OCI-LY1 (cell line): ENCODE data around the gene CNTN1.

Source experiments
- H2AFZ ChIP-seq: fragments of 200-600 bp; sonication (generic), shearing (Covaris generic); 2 replicates; pipeline ENCODE4 v1.6.0; 2014; ENCODE audit warnings: antibody characterized with exemption, mild to moderate bottlenecking, low read length
- H3F3A ChIP-seq: fragments of 200-600 bp; sonication (generic), shearing (Covaris generic); 2 replicates; pipeline ENCODE4 v1.6.0; 2014; ENCODE audit warnings: mild to moderate bottlenecking, antibody characterized with exemption, low read length, moderate library complexity; ENCODE audit not compliant: insufficient read depth
- H3K27ac ChIP-seq: fragments of 200-600 bp; sonication (generic); 2 replicates; pipeline ENCODE4 v1.5.1; 2014; ENCODE audit warnings: low read length, mixed run types, mild to moderate bottlenecking, low read depth; ENCODE audit not compliant: poor library complexity, severe bottlenecking
- H3K27me3 ChIP-seq: fragments of 200-600 bp; sonication (generic); 2 replicates; pipeline ENCODE4 v1.6.0; 2014; ENCODE audit warnings: antibody characterized with exemption, mild to moderate bottlenecking, low read length, moderate library complexity; ENCODE audit not compliant: insufficient read depth
- H3K36me3 ChIP-seq: fragments of 200-600 bp; sonication (generic); 2 replicates; pipeline ENCODE4 v1.6.1; 2014; ENCODE audit warnings: mild to moderate bottlenecking, antibody characterized with exemption, low read length, moderate library complexity, mixed read lengths; ENCODE audit not compliant: insufficient read depth
- H3K4me1 ChIP-seq: fragments of 200-600 bp; sonication (generic); 2 replicates; pipeline ENCODE4 v1.5.1; 2014; ENCODE audit warnings: mild to moderate bottlenecking, low read length, moderate library complexity; ENCODE audit not compliant: insufficient read depth, severe bottlenecking
- H3K4me2 ChIP-seq: fragments of 200-600 bp; sonication (generic), shearing (Covaris generic); 2 replicates; pipeline ENCODE4 v1.6.1; 2014; ENCODE audit warnings: low read length
- H3K4me3 ChIP-seq: fragments of 200-600 bp; sonication (generic); 2 replicates; pipeline ENCODE4 v1.5.1; 2014; ENCODE audit warnings: low read length, low read depth, mild to moderate bottlenecking, mixed read lengths; ENCODE audit not compliant: poor library complexity, severe bottlenecking
- H3K79me2 ChIP-seq: fragments of 200-600 bp; shearing (Covaris generic); 2 replicates; pipeline ENCODE4 v1.6.1; 2016; ENCODE audit warnings: mixed run types, low read length, mixed read lengths; ENCODE audit not compliant: insufficient read depth
- H3K9ac ChIP-seq: fragments of 200-600 bp; sonication (generic), shearing (Covaris generic); 2 replicates; pipeline ENCODE4 v1.6.1; 2014; ENCODE audit warnings: mild to moderate bottlenecking, low read length, mixed read lengths
- H3K9me2 ChIP-seq: fragments of 200-600 bp; sonication (generic), shearing (Covaris generic); 2 replicates; pipeline ENCODE4 v1.6.1; 2014; ENCODE audit warnings: low read depth, mild to moderate bottlenecking, low read length, mixed read lengths
- H3K9me3 ChIP-seq: fragments of 200-600 bp; shearing (Covaris generic); 2 replicates; pipeline ENCODE4 v1.6.1; 2014; ENCODE audit warnings: low read length, mixed read lengths
- H4K20me1 ChIP-seq: fragments of 200-600 bp; sonication (generic), shearing (Covaris generic); 2 replicates; pipeline ENCODE4 v1.6.0; 2016; ENCODE audit warnings: mild to moderate bottlenecking, low read length; ENCODE audit not compliant: insufficient read depth
- CTCF ChIP-seq: fragments of 200-600 bp; sonication (generic), shearing (Covaris generic); IDR thresholded peaks from 2 replicates; pipeline ENCODE4 v1.5.1; 2017; ENCODE audit warnings: mild to moderate bottlenecking, antibody characterized with exemption, low read length, moderate library complexity, mixed read lengths
- EZH2 ChIP-seq: fragments of 200-600 bp; sonication (generic), shearing (Covaris generic); IDR thresholded peaks from 2 replicates; pipeline ENCODE4 v1.8.0; 2017; ENCODE audit warnings: borderline replicate concordance, mixed run types, mild to moderate bottlenecking, antibody characterized with exemption, low read length, moderate library complexity, mixed read lengths

Gene CNTN1

GRCh38 chr12:41014643-41015020, 322.4 kb downstream of the CNTN1 start:
- Histone ChIP-seq H3K27ac (no peak overlapping the region), H3K27me3 (no peaks in the 10 kb centered on the region), H4K20me1 (no peaks in the 10 kb centered on the region), H3K9me2 (no peaks in the 10 kb centered on the region), H3F3A (no peaks in the 10 kb centered on the region), H2AFZ (no peak overlapping the region), H3K4me3 (no peak overlapping the region), H3K4me1 (no peaks in the 10 kb centered on the region), H3K9me3 (no peaks in the 10 kb centered on the region), H3K4me2 (no peak overlapping the region), H3K36me3 (no peaks in the 10 kb centered on the region), H3K79me2 (no peaks in the 10 kb centered on the region), H3K9ac (no peak overlapping the region)
- TF ChIP-seq CTCF (no peak), EZH2 (no peak)

DNA sequence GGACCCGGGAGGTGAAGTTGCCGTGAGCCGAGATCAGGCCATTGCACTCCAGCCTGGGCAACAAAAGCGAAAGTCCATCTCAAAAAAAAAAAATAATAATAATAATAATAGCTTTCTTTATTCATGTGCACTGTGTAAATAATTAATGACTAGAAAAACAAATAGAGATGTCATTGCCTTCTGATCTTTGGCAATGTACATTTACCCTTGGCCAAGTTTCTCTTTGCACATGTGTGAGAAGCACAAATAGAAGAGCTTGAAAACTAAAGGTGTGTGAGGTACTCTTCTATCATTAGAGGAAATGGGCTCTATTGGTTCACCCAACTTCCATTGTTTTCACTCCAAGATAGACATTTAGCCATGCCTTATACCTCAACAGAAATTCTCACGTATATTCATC, 325.8 kb downstream of the CNTN1 start:
- Histone ChIP-seq H4K20me1 (no peaks in the 10 kb centered on the region), H3K4me3 (no peak overlapping the region), H3K36me3 (no peaks in the 10 kb centered on the region), H3K27ac (no peak overlapping the region), H3K9me2 (no peaks in the 10 kb centered on the region), H3K79me2 (no peaks in the 10 kb centered on the region), H3K4me2 (no peak overlapping the region), H3K4me1 (no peaks in the 10 kb centered on the region), H3K9ac (no peak overlapping the region), H3K9me3 (no peaks in the 10 kb centered on the region), H3K27me3 (no peaks in the 10 kb centered on the region), H2AFZ (no peak overlapping the region), H3F3A (no peaks in the 10 kb centered on the region)
- TF ChIP-seq CTCF: no peak
- TF ChIP-seq EZH2: no peak

DNA sequence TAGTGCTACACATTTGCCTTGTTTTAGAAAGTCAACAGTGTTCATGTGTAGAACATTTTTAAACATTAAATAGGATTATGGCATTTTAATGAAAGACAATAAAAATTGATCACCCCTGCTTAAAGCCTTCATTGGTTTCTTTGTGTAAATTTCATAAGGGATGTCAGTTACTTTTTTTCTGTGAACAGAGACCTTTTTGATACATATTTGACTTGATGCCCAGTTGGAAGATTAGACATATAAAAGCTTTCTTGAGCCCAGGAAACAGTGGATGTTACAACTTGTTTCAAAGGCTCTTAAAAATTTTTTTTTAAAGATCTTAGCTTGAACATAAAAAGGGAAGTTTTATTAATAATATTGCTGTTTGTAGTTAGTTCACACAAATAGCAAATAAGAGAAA, 327.2 kb downstream of the CNTN1 start:
- Histone ChIP-seq H2AFZ (no peak overlapping the region), H3K79me2 (no peaks in the 10 kb centered on the region), H3K27me3 (no peaks in the 10 kb centered on the region), H3K9me2 (no peaks in the 10 kb centered on the region), H3K9ac (no peak overlapping the region), H3K36me3 (no peaks in the 10 kb centered on the region), H3F3A (no peaks in the 10 kb centered on the region), H3K9me3 (no peaks in the 10 kb centered on the region), H3K4me3 (no peak overlapping the region), H3K4me2 (no peak overlapping the region), H3K27ac (no peak overlapping the region), H4K20me1 (no peaks in the 10 kb centered on the region), H3K4me1 (no peaks in the 10 kb centered on the region)
- TF ChIP-seq CTCF (no peak), EZH2 (no peak)

GRCh38 chr12:41023836-41024235, 331.6 kb downstream of the CNTN1 start:
- no peaks in the 10 kb centered on the region for H3K4me1 ChIP-seq
- H3K79me2 ChIP-seq: no peaks in the 10 kb centered on the region
- H3K4me3 ChIP-seq: no peak overlapping the region
- H3K4me2 ChIP-seq: no peak overlapping the region
- no peaks in the 10 kb centered on the region for H4K20me1 ChIP-seq
- no peak overlapping the region for H3K27ac ChIP-seq
- H3K9ac ChIP-seq: no peak overlapping the region
- no peaks in the 10 kb centered on the region for H3K9me3 ChIP-seq
- no peaks in the 10 kb centered on the region for H3K27me3 ChIP-seq
- no peaks in the 10 kb centered on the region for H3K9me2 ChIP-seq
- TF ChIP-seq CTCF (no peak), EZH2 (no peak)
- no peaks in the 10 kb centered on the region for H3K36me3 ChIP-seq
- H2AFZ ChIP-seq: no peak overlapping the region
- H3F3A ChIP-seq: no peaks in the 10 kb centered on the region
